Small intestine (tissue), 16 donors: ENCODE data around the gene ZNF521. TPM values are rescaled to one million over a fixed set of nuclear protein-coding genes. Genes with fewer than 3 reads are reported as not detected.
A peak's percentile ranks its signal among the peaks of the same experiment; 100 is the strongest.

ENCODE experiments used
- DNase-seq, 2 donors: peaks; one replicate each; pipeline versions ENCODE4 v3.0.0 to v3.0.0-alpha.2; 2013
- FAIRE-seq: peaks from 2 replicates; lab custom pipeline; 2012; peaks lifted over from hg19 to GRCh38; lab: Jason Lieb, UNC
- H3K27ac ChIP-seq, 3 donors: one replicate each; pipeline ENCODE4 v1.5.1; 2013; ENCODE audit warnings: low read length in 2 of 3, mild to moderate bottlenecking in 2 of 3, control low read depth in 1 of 3, inconsistent platforms in 1 of 3, low read depth in 1 of 3, moderate library complexity in 1 of 3
- H3K27me3 ChIP-seq, 3 donors: one replicate each; pipeline ENCODE4 v1.6.1; 2013; ENCODE audit warnings: low read length in 3 of 3, inconsistent platforms in 1 of 3; ENCODE audit not compliant: control insufficient read depth in 3 of 3, insufficient read depth in 3 of 3
- H3K36me3 ChIP-seq, 3 donors: one replicate each; pipeline ENCODE4 v1.6.1; 2013; ENCODE audit warnings: low read length in 3 of 3, inconsistent platforms in 1 of 3, low read depth in 1 of 3, mild to moderate bottlenecking in 1 of 3, moderate library complexity in 1 of 3; ENCODE audit not compliant: control insufficient read depth in 3 of 3, insufficient read depth in 2 of 3
- H3K4me1 ChIP-seq, 3 donors: one replicate each; pipeline ENCODE4 v1.6.1; 2013; ENCODE audit warnings: low read length in 2 of 3, inconsistent platforms in 1 of 3, low read depth in 1 of 3, mild to moderate bottlenecking in 1 of 3, moderate library complexity in 1 of 3; ENCODE audit not compliant: control insufficient read depth in 3 of 3, insufficient read depth in 2 of 3
- H3K4me3 ChIP-seq, 3 donors: one replicate each; pipeline ENCODE4 v1.5.1; 2013; ENCODE audit warnings: low read length in 3 of 3, control low read depth in 1 of 3, inconsistent platforms in 1 of 3, low read depth in 1 of 3, mild to moderate bottlenecking in 1 of 3, moderate library complexity in 1 of 3
- H3K9me3 ChIP-seq, 2 donors: one replicate each; pipeline ENCODE4 v1.6.1; 2013; ENCODE audit warnings: low read depth in 1 of 2, low read length in 1 of 2; ENCODE audit not compliant: control insufficient read depth in 2 of 2, insufficient read depth in 1 of 2
- WGBS, 3 donors: extraction: QIAGEN DNeasy Blood & Tissue Kit; methylation state at CpG; one replicate each; pipeline ENCODE4 v1.1.7; 2013; 5-methylcytosine and 5-hydroxymethylcytosine counted together
- long read RNA-seq, 10 donors: transcript quantifications; one replicate each; lab custom pipeline, GENCODE V29; 2026
- polyA plus RNA-seq, 4 donors: library from polyadenylated mRNA; stranded (reverse) in 3 of 4; unstranded in 1 of 4; fragments of 200-250 nt in 3 of 4; fragments of 120-200 nt in 1 of 4; gene quantifications; one replicate each; pipeline versions ENCODE4 v1.2.1 to v1.2.3, GENCODE V29; 2013
- donor health status: healthy with polysubstance abuse.
- donor health status: control.
- donor health status: control.
- donor health status: Bipolar disorder and iron deficiency.
- donor health status: healthy.

ZNF521 gene
- 1 to 10 TPM in 3 of 4 donors, not detected in 1; 3.5 to 5.5 (median 3.9) TPM for polyA plus RNA-seq
- long read RNA-seq, donor 1, result 0 reads
- long read RNA-seq, donor 2, result 0 reads
- long read RNA-seq, donor 3, result 0 reads
- long read RNA-seq, donor 4, result 0 reads
- long read RNA-seq, donor 5, result 0 reads
- long read RNA-seq, donor 6, result 0 reads
- long read RNA-seq, donor 7, full-length matches to known transcripts, result 1 of 1 reads
- long read RNA-seq, donor 7, partial matches to known transcripts, result 0 of 1 reads
- long read RNA-seq, donor 7, other reads (novel, unspliced or antisense), result 0 of 1 reads
- long read RNA-seq, donor 8, result 0 reads
- long read RNA-seq, donor 9, result 0 reads
- long read RNA-seq, donor 10, full-length matches to known transcripts, result 4 of 4 reads
- long read RNA-seq, donor 10, partial matches to known transcripts, result 0 of 4 reads
- long read RNA-seq, donor 10, other reads (novel, unspliced or antisense), result 0 of 4 reads

- Histone ChIP-seq H3K4me3 (peak within 1 kb of the TSS; percentile 40 to 80 (median 59)), H3K4me1 (peaks cover 0 to 4% (median 3%) of the 10 kb centered on the region in 3 donors), H3K27ac (peak within 1 kb of the TSS in 2 of 3 donors; percentile 72 to 87), H3K36me3 (no peaks in the 10 kb centered on the region), H3K9me3 (no peaks in the 10 kb centered on the region), H3K27me3 (peaks cover 4 to 37% (median 7%) of the 10 kb centered on the region in 3 donors)
- no peak for FAIRE-seq
- DNase-seq, result peak; percentile 32 to 84
- WGBS, 3 donors, result 0 to 2% (median 0%) methylated on average over 36 to 91 of the region's 91 CpGs
Observed at GRCh38 chr18:25351777-25352628, at the start of gene ZNF521. Gene ZNF521 (minus strand): TSS chr18:25352166. CDS start chr18:25350946, 1,220 bp downstream.

- Histone ChIP-seq H3K9me3 (no peaks in the 10 kb centered on the region), H3K27me3 (peaks cover 0 to 2% (median 2%) of the 10 kb centered on the region in 3 donors), H3K4me1 (no peaks in the 10 kb centered on the region), H3K36me3 (no peaks in the 10 kb centered on the region), H3K27ac (no peak overlapping the region), H3K4me3 (no peak overlapping the region)
- DNase-seq (no peak), FAIRE-seq (no peak)
Observed at GRCh38 chr18:25399554-25399953, 47.6 kb upstream of the ZNF521 start.

GRCh38 chr18:25392192-25392591, 40.2 kb upstream of the ZNF521 start:
- Histone ChIP-seq H3K27me3 (no peaks in the 10 kb centered on the region), H3K9me3 (no peaks in the 10 kb centered on the region), H3K27ac (no peak overlapping the region), H3K36me3 (no peaks in the 10 kb centered on the region), H3K4me3 (no peak overlapping the region), H3K4me1 (no peaks in the 10 kb centered on the region)
- FAIRE-seq, result no peak
- no peak for DNase-seq

- H3K36me3 ChIP-seq, result no peaks in the 10 kb centered on the region
- DNase-seq (no peak), FAIRE-seq (no peak)
- 57 to 70% (median 63%) methylated on average over 2 of the region's 2 CpGs for WGBS, 3 donors
- no peaks in the 10 kb centered on the region for H3K9me3 ChIP-seq
- H3K27ac ChIP-seq, result no peak overlapping the region
- no peaks in the 10 kb centered on the region for H3K27me3 ChIP-seq
- no peaks in the 10 kb centered on the region for H3K4me1 ChIP-seq
- no peak overlapping the region for H3K4me3 ChIP-seq
Observed at GRCh38 chr18:25373432-25374179, 21.6 kb upstream of the ZNF521 start.

- no peak for DNase-seq
- H3K36me3 ChIP-seq, result no peaks in the 10 kb centered on the region
- no peak overlapping the region for H3K4me3 ChIP-seq
- H3K9me3 ChIP-seq, result no peaks in the 10 kb centered on the region
- no peaks in the 10 kb centered on the region for H3K4me1 ChIP-seq
- no peak for FAIRE-seq
- 49 to 65% (median 64%) methylated on average over 5 of the region's 5 CpGs for WGBS, 3 donors
- no peak overlapping the region for H3K27ac ChIP-seq
- H3K27me3 ChIP-seq, result no peaks in the 10 kb centered on the region
Observed at GRCh38 chr18:25370391-25370790, 18.4 kb upstream of the ZNF521 start.

GRCh38 chr18:25365242-25365641, 13.3 kb upstream of the ZNF521 start:
- Histone ChIP-seq H3K36me3 (no peaks in the 10 kb centered on the region), H3K9me3 (peaks cover 0 to 2% of the 10 kb centered on the region in 2 donors), H3K4me1 (no peaks in the 10 kb centered on the region), H3K4me3 (no peak overlapping the region), H3K27me3 (peaks cover 0 to 4% (median 3%) of the 10 kb centered on the region in 3 donors), H3K27ac (no peak overlapping the region)
- no peak for DNase-seq
- no peak for FAIRE-seq
- WGBS, 3 donors, result 61 to 68% (median 66%) methylated on average over 3 of the region's 3 CpGs

GRCh38 chr18:25364732-25365131, 12.8 kb upstream of the ZNF521 start:
- H3K27ac ChIP-seq, result no peak overlapping the region
- peaks cover 0 to 4% (median 3%) of the 10 kb centered on the region in 3 donors for H3K27me3 ChIP-seq
- no peaks in the 10 kb centered on the region for H3K36me3 ChIP-seq
- DNase-seq (no peak), FAIRE-seq (no peak)
- H3K9me3 ChIP-seq, result peaks cover 0 to 2% of the 10 kb centered on the region in 2 donors
- no peak overlapping the region for H3K4me3 ChIP-seq
- H3K4me1 ChIP-seq, result no peaks in the 10 kb centered on the region
